SW480 (cell line): Measurements from ENCODE around the gene ATAD3B.
"Not testable (repeated sequence)": the region's sequence is repeated elsewhere in the genome, so short reads cannot be mapped to it uniquely, and the experiment has no call there.

ENCODE experiments used
- DNase-seq: peaks from one replicate; pipeline ENCODE4 v3.0.0-alpha.2; 2016; ENCODE audit warnings: low spot score

ATAD3B gene

DNA sequence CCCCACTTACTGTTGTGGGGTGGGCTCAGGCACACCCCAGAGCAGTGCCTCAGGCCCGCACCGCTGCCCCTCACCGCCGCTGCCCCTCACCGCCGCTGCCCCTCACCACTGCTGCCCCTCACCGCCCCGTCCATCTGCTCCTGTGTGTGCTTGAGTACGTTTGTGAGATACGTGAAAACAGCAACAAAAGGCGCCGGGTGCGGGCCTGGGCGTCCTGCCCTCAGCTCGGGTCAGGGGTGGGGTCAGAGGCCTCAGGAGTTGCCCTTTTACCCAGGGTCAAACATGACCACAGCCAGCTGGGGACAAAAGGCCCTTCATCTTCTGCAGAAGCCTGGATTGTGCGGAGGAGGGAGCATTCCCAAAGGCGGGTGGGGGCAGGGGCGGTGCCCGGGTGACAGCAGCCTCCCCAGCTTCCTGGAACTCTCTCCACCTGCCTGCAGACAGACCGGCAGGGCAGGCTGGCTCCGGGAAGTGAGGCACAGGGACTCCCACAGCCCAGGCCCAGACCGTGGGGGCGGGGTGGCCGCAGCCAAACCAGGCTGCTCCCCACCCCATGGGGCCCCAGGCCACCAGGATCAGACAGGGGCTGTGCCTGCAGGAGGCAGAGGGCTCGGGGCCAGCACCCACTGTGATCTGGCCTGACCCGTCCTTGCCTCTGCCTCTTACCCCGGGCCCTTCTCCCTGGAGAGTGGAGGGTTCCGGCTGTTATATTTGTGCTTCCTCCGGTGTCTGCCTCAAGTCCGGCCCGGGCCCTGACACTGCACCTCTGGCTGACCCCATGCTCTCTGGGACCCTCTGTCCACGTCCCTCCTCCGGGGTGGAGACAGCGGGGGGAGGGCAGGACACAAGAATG is 38.4 kb upstream of the ATAD3B start:
- peak; percentile 83 for DNase-seq

DNA sequence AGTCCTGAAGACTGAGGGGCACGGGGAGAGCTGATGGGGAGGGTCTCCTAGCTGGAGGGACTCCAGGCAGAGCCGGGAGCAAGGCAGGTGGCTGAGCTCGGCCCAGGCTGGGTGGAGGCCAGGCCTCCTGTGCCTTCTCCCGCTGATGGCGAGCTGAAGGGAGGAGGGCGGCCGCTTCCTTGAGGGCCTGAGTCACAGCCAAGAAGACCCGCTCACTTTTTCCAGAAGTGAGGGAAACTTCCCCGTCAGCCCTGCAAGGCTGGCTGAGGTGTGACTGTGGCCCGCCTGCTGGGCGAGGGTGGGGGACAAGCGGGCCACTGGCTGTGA is 37.8 kb upstream of the ATAD3B start:
- DNase-seq = no peak

DNA sequence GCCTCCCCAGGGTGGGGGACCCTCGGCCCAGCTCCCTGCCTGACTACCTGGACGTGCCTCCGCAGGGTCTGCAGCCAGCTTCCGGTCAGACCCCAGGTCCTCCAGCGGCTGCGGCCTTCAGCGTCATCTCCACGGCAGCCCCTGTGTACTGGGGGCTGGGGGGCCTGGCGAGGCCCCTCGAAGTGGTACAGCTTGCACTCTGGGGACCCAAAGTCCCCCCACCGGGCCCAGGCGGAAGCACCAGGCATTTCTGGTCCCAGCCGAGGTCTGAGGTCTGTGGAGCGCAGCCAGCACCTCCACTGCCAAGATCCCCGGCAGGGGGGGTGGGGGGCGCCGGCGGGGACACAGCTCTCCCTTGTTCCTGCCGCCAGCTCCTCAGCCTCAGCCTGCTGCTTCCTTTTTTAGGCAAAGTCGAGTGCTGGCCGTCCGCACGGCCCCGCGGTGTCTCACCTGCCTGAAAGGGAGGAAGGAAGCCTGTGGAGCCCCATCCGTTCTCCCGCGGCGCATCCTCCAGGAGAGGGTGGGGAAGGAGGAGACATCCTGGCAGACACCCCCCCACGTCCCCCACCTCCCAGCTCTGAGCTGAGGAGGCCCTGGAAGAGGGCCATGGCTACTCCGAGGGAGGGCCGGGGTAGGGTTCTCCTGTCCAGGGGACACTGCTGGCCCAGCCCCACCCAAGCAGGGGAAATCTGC is 37.3 kb upstream of the ATAD3B start:
- DNase-seq = no peak

DNA sequence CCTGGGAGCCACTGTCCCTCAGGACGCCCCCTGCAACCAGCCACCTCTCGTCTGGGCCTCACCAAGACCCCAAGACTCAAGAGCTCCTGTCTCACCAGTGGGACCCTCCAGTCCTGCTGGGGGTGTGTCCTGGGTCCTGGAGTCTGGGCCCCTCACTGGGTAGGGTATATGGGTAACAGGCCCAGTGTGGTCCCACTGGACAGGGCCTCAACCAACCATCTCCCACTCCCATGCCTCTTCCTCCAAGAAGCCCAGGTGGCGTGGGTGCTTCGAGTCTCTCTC is 36.8 kb upstream of the ATAD3B start:
- DNase-seq = no peak

DNA sequence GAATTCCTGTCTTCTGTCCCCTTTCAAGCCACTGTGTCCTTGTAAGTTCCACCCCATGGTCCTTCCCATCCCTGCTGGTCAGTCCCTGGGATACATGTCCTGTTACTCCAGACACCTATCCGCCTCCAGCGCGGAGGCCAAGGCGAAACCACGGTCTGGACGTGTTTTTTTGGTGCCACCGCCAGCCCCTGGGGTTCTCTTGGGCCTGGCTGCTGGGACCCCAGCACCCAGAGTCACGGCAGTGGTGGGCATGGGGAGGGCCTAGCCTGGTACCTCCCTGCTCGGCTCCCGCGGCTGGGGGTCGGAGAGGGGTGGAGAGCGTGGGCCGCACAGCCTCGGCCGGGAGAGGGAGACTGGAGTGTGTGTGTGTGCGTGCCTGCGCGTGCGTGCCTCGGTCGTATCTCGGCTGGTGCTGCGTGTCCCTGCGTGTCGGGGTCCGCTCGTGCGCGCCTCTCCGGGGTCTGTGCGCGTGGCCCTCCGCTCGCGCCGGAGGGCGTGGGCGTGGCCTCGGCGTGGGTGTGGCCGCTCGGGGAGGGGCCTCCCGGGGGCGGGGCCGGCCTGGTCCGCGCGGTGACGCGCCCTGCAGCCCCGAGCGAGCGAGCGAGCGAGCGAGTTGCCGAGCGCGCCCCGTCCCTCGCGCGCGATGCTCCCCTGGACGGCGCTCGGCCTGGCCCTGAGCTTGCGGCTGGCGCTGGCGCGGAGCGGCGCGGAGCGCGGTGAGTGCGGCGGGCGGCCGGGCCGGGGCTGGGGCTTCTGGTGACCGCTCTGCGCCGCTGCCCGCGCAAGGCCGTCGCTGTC is 36.3 kb upstream of the ATAD3B start, which contains the start of gene VWA1:
VWA1 (plus strand) TSS at position 585 of the 798 bp plus-strand sequence; CDS start at position 644, 59 bp downstream.
- no peak for DNase-seq

DNA sequence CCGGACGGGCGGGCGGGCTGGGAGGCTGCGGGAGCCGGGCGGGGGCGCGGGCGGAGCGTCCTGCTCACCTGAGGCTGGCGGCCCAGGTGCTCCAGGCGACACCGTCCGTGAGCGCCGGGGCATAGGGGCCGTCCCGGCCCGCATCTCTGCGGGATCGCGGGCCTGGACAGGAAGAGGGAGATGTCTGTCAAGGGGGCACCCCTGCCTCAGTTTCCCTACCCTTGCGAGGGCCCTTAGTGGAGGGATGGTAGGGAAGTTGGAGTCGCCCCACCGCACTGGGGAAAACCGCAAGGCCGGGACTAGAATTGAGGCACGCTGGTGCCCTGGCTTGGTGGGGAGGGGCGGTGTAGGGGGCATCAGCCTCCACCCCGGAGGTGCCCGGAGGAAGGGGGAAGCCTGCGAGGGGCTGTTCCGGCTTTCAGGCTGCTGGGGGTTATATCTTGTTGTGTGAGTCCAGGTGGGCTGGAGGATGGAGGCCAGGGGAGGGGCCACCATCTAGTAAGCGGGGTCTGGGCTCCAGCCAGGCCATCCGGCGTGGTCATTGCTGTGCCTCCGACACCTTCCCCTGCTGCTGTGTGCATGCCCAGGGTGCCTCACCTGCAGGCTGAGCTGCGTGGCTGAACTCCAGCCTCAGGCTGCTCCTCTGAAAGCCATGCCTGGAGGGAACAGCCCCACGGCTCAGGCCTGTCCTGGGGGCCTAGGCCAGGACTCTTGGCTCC is 35.5 kb upstream of the ATAD3B start:
- no peak for DNase-seq

DNA sequence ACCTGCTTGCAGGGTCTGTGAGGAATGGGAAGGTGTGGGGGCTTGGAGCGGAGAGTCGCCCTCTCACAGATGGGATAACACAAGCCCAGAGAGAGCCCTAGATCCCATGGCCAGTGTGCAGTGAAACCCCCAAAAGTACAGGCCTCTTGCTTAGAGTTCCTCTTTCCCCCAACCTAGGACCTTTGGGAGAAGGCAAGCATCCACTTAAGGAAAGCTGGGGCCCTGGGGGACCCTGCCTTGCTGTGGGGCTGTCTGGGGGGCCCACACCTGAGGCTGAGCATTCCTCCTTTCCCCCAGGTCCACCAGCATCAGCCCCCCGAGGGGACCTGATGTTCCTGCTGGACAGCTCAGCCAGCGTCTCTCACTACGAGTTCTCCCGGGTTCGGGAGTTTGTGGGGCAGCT is 34.9 kb upstream of the ATAD3B start:
- DNase-seq = no peak

DNA sequence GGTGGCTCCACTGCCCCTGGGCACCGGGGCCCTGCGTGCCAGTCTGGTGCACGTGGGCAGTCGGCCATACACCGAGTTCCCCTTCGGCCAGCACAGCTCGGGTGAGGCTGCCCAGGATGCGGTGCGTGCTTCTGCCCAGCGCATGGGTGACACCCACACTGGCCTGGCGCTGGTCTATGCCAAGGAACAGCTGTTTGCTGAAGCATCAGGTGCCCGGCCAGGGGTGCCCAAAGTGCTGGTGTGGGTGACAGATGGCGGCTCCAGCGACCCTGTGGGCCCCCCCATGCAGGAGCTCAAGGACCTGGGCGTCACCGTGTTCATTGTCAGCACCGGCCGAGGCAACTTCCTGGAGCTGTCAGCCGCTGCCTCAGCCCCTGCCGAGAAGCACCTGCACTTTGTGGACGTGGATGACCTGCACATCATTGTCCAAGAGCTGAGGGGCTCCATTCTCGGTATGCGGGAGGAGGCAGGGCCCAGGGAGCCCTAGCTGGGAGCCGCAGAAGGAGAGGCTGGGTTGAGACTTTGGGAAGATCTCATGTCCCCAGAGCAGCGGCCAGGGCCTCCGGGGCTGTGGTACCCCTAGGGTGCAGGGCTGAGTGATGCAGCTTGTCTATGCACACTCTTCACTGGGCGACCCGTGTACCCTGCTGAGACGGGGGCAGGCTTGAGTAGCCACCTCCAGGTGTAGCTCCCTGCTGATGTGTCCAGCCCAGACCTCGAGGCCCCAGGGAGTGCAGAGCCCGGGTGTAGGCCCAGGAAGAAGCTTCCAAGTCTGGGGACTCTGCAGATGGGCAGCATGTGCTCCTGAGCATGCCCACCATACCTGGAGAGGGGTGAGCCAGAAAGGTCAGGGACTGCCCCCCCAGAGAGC is 34.3 kb upstream of the ATAD3B start:
- no peak for DNase-seq

DNA sequence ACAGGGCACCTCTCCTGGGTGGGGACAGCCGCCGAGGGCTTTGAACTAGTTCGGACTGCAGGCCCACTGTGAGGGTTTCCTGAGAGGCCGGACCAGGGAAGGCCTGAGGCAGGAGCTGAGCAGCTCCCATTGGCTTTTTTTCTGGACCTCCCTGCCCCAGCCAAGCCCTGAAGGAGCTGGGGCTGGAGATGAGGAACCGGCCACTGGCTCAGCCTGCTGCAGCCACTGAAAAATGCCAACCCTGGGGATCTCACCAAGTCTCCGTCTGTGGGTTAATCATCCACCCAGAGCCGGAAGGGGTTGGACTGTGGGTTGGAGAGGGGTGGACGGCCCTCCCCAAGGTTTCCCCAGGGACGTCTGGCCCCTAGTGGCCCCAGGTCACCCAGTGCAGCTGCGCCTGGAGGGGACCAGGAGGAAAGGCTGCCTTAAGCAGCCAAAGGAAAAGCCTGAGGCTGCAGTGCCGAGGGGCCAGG is 33.6 kb upstream of the ATAD3B start:
- DNase-seq = peak; percentile 70

DNA sequence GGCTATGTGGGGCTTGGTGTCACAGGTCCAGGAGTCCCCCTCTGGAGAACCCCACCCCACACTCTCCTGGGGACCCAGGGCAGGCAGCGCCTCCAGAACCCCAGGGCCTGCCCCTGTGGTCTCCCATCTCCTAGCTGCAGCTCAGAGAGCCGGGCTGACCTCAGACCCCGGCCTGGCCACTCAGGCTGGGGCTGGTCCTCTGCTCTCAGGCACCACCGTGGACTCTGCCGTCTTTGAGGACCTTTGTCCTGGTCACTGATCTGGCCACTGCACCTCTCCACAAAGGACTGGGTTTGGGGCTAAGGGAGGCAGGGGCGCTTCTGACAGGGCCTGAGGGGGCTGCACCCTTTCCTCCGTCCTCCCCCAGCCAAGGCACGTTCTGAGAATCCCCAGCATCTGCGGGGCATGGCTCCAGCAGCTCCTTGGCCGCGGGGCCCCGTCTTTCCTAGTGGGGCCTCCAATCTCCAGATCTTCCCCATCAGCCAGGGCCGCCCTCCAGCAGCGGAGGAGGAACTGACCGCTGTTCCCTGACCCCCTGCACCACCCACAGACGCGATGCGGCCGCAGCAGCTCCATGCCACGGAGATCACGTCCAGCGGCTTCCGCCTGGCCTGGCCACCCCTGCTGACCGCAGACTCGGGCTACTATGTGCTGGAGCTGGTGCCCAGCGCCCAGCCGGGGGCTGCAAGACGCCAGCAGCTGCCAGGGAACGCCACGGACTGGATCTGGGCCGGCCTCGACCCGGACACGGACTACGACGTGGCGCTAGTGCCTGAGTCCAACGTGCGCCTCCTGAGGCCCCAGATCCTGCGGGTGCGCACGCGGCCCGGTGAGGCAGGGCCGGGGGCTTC is 32.8 kb upstream of the ATAD3B start:
- DNase-seq = no peak

DNA sequence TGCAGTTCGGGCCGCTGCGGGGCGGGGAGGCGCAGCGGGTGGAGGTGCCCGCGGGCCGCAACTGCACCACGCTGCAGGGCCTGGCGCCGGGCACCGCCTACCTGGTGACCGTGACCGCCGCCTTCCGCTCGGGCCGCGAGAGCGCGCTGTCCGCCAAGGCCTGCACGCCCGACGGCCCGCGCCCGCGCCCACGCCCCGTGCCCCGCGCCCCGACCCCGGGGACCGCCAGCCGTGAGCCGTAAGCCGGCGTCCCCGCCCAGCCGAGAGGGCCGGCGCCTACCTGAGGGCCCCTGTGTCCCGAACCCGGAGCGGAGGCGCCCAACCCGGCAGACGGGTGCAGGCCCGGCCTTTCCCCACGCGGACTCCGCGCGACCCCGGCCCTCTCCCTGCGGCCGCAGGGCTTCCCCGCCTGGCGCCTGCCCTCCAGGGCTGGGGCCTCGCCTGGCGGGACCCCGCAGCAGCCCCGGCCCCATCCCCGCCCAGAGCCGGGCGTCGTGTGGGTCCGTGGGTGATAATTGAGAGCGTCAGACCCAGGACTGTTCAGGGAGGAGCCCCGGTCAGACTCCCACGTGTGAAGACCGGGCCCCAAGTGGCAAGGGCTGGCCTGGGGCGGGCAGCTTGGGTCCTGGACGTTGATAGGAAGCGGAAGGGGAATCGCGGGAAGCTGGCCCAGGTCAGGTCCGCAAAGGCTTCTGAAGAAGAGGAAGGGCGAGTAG is 31.9 kb upstream of the ATAD3B start:
- no peak for DNase-seq

DNA sequence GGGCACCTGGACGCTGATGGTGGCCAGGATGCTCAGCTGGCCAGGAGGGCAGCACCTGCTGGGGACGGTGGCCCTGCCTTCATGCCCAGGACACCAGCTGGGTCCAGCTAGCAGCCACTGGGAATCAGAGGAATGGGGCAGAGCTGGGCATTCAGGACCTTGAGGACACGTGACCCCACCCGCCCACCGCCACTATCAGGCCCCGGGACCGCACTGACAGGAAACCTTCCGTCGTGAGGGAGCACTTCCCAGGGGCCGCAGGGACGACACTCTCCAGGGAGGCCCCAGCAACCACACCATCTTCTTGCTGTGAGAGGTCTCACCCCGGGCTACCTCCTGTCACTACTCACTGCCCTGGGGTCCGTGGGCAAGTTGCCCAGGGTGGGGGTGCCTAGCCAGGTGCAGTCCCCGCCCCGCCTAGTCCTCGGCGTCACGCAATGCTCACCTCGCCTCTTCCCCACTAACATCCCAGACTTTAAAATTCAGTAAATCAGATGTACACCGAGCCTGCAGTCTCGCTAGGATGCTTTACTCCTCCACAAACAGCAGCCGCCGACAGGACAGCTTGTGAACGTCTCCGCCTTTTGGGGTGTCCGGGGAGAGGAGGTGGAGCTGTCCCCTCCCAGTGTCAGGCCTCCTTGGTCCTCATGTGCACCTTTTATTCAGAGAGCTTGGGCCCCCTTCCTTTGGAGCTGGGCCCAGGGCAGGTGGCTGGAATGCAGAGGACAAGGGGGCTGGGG is 31.1 kb upstream of the ATAD3B start:
- DNase-seq = no peak

DNA sequence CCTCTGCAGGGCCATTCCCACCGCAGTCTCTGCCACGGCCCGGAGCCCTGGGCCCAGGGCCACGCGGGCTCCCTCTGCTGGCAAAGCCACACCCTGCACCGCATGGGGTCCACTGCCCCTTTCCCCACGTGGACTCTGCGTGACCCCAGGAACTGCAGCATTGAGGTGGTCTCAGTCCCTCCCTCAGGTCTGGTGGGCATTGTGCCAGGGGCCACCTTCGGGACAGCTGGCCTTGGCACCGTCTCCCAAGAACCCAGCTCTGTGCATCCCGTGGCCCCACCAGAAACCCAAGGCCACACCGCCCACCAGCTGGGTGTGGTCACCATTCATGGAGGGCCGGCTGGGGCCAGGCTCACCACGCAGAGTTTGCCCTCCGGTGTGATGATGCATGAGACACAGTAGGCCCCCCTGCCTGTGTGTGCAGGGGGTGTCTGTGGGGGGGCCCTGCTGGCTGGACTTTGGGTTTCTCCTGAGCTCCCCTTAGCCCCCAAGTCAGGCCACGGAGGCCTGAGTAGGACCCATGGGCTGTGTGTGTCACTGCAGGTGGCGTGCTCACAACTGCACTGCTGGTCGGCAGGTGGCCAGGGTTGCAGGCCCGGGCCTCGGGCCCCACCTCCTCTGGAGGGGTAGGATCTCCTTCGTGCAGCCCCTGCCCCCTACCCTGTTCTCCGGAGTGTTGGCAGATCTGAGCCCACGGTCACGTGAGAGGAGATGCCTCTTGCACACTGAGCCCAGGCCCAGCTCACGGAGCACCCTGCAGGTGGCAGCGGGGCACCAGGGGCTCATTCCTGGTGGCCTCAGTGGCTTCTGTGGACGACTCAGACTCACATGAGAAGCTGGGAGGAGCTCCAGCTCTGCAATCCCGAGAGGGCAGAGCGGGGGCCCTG is 30.3 kb upstream of the ATAD3B start:
- no peak for DNase-seq

DNA sequence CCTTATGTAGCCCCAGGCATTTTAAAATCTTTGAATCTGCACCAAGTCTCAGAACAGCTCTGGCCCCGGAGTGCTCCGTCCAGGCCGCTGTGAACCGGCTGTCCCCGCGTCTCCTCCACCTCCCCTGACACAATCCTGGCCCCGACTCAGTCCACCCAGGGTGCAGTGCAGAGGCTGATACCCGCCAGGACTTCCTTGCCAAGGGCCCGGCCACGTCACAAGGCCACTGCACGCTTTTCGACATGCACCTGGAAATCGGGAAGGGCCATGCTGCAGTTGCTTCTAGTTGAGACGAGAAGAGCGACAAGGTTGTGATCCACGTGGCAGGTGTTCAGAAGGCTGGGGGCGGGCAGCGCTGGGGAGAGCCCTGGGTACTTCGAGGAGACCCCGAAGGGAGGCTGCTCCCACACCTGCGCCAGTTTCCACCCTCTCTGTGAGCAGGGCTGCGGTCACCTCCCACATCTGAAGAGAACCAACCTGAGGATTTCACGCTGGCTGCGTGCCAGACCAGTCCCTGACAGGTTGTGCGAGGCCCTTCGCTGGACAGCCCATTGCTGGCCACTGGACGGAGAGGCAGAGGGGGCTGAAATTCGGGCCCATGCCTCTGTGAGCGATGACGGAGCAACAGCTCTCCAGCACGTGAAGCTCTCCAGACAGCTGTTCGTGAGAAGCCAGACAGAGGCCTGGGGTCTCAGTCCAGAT is 29.3 kb upstream of the ATAD3B start:
- no peak for DNase-seq

DNA sequence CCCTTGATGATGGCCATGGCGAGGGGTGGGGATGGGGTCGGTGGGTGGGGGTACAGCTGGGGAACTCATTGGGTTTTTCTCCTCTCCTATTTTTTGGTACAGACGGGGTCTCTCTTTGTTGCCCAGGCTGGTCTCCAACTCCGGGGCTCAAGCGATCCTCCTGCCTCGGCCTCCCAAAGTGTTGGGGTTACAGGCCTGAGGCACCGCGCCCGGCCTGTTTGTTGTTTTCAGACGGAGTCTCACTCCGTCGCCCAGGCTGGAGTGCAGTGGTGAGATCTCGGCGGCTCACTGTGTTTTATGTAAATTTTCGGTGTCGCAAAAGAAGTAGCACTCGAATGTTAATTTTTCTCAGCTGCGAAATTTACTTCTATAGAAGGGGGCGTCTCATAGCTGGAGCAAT is 24.9 kb upstream of the ATAD3B start:
- not testable (repeated sequence) for DNase-seq

DNA sequence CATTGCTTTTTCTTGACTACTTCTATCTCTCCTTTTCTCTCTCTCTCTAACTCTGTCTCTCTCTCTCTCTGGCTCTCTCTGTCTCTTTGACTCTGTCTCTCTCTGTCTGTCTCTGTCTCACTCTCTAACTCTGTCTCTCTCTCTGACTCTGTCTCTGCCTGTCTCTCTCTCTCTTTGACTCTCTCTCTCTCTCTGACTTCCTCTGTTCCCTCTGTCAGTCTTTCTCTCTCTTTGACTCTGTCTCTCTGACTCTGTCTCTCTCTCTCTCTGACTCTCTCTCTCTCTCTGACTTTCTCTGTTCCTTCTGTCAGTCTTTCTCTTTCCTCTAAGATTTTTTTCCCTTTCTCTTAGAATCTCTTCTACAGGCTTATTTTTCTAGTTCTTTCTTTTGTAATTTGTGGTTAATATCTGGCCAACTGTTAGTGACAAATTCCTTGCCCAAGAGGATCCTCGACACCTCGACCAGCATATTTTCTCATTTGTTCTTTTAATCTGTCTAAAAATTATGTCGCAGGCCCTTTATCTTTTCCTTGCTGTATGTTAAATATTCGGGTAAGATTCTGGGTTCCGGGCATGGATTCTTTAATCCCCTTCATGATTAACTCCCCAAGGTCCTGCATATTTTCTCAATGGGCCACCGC is 22.3 kb upstream of the ATAD3B start, which contains the start of gene ATAD3C:
ATAD3C (plus strand) TSS at position 591 of the 641 bp plus-strand sequence. CDS start 995 bp downstream, outside the sequence.
- no peak for DNase-seq
